GM19438 (cell line): ENCODE results near the gene KRT23.
"Not testable (repeated sequence)": the region's sequence is repeated elsewhere in the genome, so short reads cannot be mapped to it uniquely, and the experiment has no call there.

ENCODE experiments used
- ATAC-seq: cut with Tn5 transposase; IDR thresholded peaks from one replicate; pipeline ENCODE4 v1.9.1; 2021; ENCODE audit warnings: low read depth; ENCODE audit not compliant: unreplicated experiment

The KRT23 gene

DNA sequence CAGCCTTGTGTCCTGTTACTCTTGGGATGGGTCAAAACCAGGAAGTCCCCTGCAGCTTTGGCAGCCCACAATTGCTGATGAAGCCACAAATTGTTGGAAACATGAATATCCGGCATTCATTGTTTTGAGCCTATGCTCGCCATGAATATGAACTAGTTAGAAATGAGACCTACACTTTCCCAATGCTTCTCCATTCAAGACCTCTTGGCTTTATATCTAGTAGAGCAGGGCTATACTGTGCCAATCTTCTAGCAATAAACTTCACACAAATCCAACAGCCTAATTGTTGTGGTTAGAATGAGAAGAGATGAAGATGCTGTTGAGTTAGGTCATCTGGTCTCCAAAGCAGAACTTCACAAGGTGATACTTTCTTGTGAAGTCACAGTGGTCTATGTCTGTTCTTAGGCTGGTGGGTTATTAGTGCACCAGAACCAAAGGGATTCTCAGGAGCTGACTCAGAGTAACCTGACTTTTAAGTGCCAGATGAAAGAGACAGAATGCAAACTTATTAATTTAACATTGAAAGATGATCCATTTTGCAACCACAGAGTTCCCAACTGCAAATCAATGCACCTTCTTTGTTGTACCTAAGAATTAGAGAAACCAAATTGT is 13.7 kb upstream of the KRT23 start:
- ATAC-seq = no peak

DNA sequence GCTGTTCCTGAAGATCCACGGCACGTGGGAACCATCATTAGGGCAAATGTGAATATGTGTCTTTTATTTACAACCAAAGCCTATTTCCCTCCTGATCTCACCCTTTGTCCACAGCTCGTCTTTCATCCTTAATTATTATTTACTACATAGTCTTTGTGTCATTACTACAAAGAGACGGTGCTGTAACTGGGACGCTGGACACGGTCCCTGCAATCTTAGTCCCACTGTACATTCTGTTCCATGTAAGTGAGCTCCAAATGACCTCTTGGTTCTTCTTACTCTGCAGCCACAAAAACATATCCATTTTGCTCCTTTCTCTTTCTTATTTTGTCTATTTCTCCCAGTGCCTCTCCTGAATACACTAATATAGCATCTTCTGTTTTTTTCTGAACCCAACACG is 12.7 kb upstream of the KRT23 start:
- no peak for ATAC-seq

DNA sequence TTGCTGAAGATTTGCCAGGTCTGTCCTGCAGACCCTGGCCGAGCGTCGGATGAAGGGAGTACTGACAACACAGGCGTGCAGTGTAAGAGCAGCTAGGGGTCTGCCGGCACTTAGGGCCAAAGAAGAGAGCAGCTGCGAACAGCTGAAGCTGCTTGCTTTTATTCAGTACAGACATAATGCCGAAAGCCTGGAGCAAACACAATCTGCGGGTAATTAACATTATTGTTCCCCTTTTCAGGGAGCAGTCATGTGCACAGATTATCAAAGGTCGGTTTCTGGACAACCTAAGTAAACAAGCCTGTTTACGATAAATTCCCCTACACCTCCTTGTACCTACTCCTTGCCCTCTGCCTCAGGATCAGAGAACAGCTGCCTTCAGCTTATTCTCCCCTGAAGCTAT is 12.0 kb upstream of the KRT23 start:
- no peak for ATAC-seq

DNA sequence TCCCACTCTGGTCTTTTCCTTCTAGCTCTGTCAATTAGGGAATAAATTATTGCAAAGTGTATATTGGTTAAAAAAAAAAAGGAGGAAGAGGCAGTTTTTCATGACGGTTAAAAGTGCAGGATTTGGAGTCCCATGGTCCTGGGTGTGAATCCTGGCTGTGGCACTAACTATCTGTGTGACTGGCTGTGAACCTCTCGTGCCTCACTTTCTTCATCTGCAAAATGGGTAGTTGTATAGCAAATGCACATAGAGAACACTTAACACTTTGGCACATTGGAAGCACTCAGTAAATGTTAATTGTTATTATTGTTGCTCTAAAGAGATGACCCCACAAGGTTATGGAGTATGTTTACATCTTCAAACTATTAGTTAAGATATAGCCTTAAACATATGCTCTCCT is 10.5 kb upstream of the KRT23 start:
- no peak for ATAC-seq

DNA sequence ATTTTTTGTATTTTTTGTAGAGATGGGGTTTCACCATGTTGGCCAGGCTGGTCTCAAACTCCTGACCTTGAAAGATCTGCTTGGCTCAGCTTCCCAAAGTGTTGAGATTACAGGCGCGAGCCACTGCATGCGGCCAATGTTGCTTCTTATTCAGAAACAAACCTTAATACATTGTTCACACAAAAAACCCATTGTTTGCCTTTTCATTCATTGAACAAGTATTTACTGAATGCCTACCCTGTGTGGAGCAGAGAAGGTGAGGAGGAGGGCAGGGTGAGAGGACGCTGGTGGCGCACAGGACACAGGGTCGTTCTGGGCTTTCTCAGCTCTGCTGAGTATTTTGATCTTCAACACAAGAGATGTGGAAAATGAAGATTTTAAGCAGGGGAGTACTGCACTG is 8.0 kb upstream of the KRT23 start:
- no peak for ATAC-seq

DNA sequence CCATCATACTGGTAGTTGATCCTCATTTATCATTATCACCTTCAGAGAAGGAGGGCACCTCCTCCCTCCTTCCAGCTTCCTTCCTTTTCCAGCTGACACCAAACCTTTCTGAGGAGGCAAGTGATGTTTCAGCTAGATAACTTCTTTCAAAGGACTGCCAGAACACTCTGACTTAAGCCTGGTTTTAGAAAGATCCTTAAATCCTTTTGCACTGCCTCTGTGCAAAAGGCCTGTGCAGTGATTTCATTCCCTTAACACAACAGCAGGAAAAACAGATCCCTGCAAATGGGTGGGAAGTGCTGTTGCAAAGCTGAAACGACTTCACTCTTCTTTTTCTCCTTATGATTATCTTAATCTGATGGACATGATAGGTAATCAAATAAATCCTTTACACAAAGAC is 7.1 kb upstream of the KRT23 start:
- ATAC-seq = no peak

DNA sequence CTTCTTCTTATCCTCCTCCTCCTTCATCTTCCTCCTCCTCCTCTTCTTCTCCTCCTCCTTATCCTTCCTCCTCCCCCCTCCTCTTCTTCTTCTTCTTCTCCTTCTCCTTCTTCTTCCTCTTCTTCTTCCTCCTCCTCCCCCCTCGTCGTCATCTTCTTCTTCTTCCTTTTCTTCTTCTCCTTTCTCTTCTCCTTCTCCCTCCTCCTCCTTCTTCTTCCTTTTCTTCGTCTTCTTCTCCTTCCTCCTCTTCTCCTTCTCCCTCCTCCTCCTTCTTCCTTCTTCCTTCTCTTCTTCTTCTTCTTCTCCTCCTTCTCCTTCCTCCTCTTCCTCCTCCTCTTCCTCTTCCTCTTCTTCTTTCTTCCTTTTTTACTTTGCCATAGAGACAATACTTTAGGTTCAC is 5.1 kb upstream of the KRT23 start:
- ATAC-seq = no peak

DNA sequence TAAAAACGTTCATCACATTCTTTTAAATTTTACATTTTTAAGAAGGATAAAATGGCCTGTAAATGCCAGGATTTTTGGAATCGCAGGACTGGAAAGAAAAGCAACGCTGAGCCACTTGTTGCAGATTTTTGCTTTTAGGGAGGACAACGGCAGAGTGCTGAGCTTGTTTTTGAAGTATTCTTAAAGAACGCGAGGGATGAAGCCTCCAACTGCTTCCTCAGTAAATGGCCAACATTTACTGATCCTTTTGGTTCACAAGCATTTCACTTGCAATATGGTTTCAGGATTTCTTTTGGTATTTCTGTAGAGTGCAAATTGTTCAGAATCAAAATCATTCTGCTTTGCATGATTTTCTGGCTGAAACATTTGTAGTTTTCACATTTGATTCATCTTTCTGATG is 2.8 kb upstream of the KRT23 start:
- ATAC-seq = no peak

DNA sequence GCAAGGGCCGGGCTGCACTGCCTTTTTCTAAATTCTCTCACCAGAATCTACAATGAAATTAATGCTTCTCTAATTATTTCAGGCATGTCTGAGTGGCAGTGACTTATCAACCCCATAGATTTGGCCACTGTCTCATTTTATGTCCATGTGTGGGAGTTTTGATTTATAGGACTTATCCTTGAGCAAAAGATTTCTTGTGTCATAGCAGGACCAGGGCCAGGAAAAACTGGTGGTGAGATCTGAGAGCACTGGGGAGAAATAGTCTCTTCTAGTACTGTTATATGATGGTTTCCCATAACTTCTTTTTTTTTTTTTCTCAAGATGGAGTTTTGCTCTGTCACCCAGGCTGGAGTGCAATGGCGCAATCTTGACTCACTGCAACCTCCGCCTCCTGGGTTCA is 1.5 kb upstream of the KRT23 start:
- no peak for ATAC-seq

DNA sequence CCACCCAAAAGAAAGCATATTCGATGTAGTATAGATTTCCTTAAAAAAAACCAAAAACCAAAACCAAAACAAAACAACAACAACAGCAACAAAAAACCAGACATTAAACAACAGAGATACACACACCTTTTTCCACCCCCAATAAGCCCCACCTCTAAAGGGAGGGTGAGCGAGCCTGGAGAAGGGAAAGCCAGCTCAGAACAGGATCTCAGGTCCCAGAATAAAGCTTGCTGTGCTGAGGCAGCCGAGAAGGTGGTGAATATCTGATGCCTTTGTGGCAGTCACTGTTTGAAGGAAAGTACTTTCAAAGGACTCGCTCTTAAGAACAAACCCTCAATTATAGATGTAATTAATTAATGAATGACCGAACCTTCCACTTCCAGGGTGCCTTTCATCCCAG is 470 bp downstream of the KRT23 start:
- ATAC-seq = no peak

DNA sequence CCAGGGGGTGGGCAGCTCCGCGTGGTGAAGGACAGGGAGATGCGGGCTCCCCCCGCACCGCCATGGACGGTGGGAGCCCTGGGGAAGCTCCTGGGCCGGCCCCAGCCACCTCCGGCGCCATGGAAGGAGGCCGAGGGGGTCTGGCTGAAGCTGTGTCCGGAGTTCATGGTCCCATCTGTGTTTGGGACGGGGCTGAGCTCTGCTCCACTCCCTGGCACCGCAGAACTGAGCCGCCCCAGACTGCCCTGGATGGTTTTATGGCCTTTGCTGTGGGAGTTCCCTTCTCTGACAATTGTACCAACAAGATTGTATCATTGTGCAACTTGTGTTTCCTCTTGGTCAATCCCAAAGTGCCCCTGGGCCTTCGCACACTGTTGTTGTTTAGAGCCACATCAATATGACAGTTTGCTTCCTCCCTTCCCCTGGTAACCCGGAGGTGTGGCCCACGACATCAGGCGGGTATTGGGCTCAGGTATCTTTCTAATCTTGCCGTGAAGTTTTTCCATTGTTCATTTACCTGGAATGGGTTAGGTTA is 942 bp downstream of the KRT23 start:
- no peak for ATAC-seq

DNA sequence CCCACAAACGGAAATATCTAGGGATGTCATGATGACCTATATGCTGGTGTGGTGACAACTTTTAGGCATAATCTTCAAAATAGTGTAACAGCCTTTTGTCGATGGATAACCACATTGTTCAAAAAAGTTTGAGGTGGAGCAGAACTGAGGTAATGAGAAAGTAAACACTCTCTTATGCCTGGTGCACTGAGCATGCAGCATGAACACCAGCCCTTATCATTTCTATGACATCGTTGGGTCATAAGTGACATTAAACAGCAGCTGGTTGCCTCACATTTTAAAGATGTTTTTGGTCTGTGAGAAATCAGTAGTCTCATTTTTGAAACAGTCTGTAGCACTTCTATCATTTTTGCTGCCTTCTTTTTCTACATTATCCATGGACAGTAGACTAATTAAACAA is 1.8 kb downstream of the KRT23 start:
- ATAC-seq = no peak

DNA sequence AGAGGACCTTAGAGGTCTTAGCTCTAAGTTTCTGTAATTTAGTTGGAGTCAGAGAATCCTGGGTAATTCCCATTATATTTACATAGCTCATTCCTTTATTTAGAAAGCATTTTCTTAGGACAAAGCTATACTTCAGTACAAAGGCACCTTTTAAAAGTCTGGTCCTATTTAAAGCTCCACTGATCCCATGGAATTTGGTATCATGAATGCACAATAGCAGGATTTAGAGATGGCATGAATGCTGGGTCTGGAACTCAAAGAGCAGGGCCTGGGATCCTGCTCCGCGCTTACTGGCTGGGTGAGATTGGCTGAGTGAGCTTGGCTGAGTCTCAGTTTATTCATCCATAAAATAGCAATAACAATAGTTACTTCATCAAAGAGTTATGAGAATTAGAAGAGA is 4.8 kb downstream of the KRT23 start:
- ATAC-seq = no peak

DNA sequence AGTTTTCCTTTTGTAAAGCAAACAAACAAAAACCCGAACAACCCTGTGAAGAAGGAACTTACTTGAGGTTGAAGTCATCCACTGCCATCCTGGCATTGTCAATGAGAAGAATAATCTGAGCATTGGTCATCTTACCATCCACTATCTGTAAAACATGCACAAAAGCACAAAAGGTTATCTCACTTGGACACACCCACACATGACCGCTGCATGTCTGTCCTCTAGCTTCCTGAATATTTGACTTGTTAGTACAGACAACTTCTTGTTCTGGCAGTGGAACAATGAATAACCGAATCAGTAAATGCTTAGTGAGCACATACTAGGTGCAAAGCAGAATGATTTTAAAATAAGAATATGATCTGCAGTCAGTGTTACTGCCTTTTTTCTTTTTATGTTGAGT is 6.1 kb downstream of the KRT23 start:
- no peak for ATAC-seq

DNA sequence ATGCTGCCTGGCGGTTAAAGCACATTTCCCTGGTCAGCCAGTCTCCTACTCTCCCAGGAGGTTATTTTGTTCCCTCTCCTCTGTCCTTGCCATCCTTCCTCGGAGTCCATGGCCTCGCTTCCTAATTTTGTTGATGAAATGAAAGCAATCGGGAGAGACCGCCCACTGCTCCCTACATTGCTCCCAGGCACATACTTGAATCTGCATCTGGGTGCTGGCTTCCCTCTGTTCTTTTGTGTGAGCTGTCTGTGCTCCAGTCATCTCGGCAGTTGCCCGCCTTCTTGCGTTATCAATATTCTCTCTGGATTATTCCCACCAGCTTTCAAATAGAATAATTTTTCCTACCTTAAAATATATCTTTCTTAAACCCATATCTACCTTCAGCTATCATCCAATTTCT is 11.1 kb downstream of the KRT23 start:
- no peak for ATAC-seq

DNA sequence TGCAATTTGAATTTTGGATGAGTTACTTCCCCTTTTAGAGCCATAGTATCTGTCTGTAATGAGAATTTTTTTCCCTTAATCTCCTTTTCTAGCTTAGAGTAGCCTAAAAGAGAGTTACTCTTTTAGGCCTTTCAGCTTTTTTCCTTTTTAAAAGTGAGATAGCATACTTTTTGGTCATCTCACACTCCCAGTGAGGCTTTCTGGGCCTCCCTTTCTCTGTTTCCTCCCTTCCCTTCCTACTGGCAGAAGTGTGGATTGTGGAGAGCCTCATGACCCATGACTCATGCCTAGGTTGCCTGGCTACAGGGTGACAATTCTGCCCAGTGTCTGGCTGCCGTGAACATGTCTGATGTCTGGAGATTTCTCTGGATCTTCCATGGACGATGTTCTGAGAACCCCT is 15.2 kb downstream of the KRT23 start:
- ATAC-seq = no peak

DNA sequence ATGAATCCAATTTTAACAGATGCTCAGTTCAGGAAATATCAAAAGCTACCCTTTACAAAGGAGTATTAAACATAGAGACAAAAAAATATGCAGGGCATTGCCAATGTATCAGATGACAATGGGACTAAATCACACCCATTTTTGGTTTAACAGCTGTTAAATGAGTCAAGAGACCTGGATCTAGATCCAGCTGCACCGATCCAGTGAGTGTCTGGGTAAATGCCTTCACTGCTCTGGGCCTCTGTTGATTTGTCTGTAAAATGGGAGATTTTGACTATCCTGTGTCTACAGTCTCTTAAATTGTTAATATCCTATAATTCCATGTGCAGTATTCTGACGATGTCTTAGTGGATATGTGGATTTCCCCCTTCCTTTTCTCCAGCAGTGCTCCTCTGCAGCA is 16.4 kb downstream of the KRT23 start:
- ATAC-seq = no peak

DNA sequence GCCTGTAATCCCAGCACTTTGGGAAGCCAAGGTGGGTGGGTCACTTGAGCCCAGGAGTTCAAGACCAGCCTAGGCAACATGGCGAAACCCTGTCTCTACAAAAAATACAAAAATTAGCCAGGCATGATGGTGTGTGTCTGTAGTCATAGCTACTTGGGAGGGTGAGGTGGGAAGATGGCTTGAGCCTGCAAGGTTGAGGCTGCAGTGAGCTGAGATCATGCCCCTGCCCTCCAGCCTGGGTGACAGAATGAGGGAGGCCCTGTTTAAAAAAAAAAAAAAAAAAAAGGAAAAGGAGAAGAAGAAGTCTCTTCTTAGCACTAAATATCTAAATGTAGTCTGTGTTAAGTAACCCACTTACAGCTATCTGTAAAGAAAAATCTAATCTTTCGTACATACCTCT is 20.3 kb downstream of the KRT23 start:
- ATAC-seq = not testable (repeated sequence)

DNA sequence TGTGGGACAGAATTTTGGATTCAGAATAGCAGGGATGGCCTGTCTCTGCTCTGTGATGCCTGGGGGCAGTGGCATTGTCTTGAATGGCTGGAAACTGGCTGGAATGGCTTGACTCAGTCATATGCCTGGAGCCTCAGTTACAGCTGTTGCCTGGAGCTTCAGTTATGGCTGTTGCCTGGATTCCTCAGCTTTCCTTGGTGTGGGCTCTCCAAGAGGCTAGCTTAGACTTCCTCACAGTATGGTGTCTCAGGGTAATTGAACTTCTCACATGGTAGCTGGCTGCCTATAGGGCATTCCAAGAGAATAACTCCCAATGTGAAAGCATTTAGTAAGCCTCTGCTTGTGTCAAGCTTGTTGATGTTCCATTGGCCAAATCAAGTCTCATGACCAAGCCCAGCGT is 21.1 kb downstream of the KRT23 start:
- ATAC-seq = no peak

DNA sequence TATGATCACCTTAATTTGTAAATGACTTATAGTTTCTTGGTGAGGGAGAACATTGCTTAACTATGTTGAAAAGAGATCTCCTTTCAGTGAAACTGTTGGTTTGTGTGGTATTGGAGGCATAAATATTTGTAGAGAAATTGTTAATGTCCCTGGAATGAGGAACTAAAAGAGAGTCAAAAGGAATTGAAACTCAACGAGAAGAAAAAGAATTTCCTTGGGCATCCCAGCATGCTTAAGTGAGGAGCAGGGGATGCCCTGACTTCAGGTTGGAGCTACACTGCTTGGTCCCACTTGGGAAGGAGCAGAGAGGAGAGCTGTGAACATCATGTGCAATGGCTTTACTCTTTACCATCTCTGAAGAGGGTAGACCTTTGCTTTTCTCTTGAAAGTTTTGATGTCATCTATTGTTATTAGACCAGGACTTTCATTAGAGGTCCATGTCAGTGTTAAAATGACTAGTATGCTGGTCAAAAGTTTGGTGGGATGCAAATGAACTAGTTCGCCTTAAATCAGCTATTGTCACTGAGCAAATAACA is 21.7 kb downstream of the KRT23 start:
- no peak for ATAC-seq

DNA sequence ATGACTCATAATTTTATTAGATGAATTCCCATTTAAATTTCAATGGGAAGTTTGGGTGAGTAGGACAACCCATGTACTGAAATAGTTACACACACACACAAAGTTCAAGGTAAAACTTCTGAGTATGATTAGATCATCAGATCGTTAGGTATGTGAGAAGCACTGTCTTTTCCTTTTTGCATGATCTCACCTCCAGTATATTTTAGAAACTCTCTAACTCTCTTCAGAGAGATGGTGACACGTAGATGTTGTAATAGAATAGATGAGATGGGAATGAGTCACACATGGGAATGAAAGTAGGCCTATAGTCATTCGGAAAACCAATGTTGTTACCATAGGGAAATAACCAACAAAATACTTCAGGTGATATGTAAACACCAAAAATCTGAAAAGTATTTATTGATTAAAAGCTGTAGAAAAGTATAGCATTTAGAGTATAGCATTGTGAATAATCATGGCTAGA is 22.2 kb downstream of the KRT23 start:
- no peak for ATAC-seq

DNA sequence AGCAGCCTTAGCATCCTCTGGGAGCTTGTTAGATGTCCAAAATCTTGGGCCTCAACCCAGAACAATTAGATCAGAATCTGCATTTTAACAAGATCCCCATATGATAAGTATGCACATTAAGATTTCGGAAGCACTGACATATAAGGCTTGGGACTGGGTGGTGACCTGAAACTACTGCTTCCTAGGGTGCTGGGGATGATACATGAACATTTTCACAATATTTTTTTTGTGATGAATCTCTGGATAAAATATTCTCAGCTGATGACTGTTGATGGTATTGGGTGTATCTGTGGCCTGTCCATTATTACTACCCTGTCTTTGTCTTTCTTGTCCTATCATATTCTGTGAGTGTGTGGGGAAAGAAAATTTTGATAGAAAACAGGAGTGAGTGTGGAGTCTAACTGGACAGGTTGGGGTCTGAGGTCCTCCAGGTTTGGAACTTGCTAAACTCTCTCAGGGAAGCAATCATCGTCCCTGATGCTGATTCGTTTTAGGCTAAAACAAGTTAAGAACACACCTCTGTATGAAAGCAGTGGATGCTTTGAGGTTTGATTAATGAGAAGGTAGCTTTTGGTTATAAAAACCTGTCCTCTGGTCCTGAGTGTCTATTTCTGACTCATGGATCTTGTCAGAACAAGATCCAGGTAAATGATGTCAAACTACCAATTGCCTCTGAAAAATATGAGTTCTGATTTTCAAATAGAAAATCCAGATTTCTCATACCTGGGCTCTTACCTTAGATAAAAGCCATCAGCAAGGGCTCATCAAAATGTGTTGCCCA is 23.2 kb downstream of the KRT23 start:
- ATAC-seq = no peak
